PC-3 (cell line): Measurements from ENCODE around the gene MYOF. TPM values are rescaled to one million over a fixed set of nuclear protein-coding genes. Genes with fewer than 3 reads are reported as not detected.

Experiments used
- ATAC-seq: fragments of 200-7000 bp; cut with Tn5 transposase; 2 replicates; pipeline ENCODE4 v1.9.1; 2020; ENCODE audit warnings: mild to moderate bottlenecking, moderate library complexity
- BruUV-seq: library from RNA; stranded (reverse); fragments of 400-500 nt; replicated peaks from 2 replicates; lab custom pipeline; 2021; lab: Mats Ljungman, UMichigan
- CTCF ChIA-PET: fragments of 300-600 bp; sonication (Branson Sonifier 250); formaldehyde crosslinking; loops from one replicate; lab custom pipeline; 2022; ENCODE audit warnings: antibody characterized with exemption; lab: Charles Lee
- POLR2A ChIA-PET: fragments of 300-600 bp; sonication (Branson Sonifier 250); formaldehyde crosslinking; loops from one replicate; lab custom pipeline; 2022; ENCODE audit warnings: antibody characterized with exemption; ENCODE audit not compliant: unreplicated experiment; lab: Charles Lee
- DNase-seq: peaks from one replicate; pipeline ENCODE4 v3.0.0-alpha.2; 2015
- H2AFZ ChIP-seq: fragments of 300-600 bp; sonication (generic); 2 replicates; pipeline ENCODE4 v1.6.0; 2016; ENCODE audit warnings: antibody characterized with exemption, low read length
- H3F3A ChIP-seq: fragments of 300-600 bp; sonication (generic); one replicate; pipeline ENCODE4 v1.6.0; 2017; ENCODE audit warnings: antibody characterized with exemption, low read length, control low read depth, mild to moderate bottlenecking; ENCODE audit not compliant: unreplicated experiment
- H3K27ac ChIP-seq: fragments of 300-600 bp; sonication (generic); 2 replicates; pipeline ENCODE4 v1.5.1; 2016; ENCODE audit warnings: mild to moderate bottlenecking, low read length
- H3K27me3 ChIP-seq: fragments of 300-600 bp; sonication (generic); 2 replicates; pipeline ENCODE4 v1.6.1; 2016; ENCODE audit warnings: low read length, mixed read lengths
- H3K36me3 ChIP-seq: fragments of 300-600 bp; sonication (generic); 2 replicates; pipeline ENCODE4 v1.6.1; 2016; ENCODE audit warnings: low read depth, mixed run types, low read length, mixed read lengths
- H3K4me1 ChIP-seq: fragments of 300-600 bp; sonication (generic); 2 replicates; pipeline ENCODE4 v1.5.1; 2016; ENCODE audit warnings: low read length; ENCODE audit not compliant: insufficient read depth
- H3K4me2 ChIP-seq: fragments of 300-600 bp; sonication (generic); 2 replicates; pipeline ENCODE4 v1.6.0; 2016; ENCODE audit warnings: low read length
- H3K4me3 ChIP-seq: fragments of 300-600 bp; sonication (generic); 2 replicates; pipeline ENCODE4 v1.5.1; 2016; ENCODE audit warnings: mild to moderate bottlenecking, low read length, mixed read lengths
- H3K79me2 ChIP-seq: fragments of 300-600 bp; sonication (generic); 2 replicates; pipeline ENCODE4 v1.6.1; 2017; ENCODE audit warnings: low read length, mixed read lengths
- H3K9ac ChIP-seq: fragments of 300-600 bp; sonication (generic); 2 replicates; pipeline ENCODE4 v1.6.0; 2016; ENCODE audit warnings: mild to moderate bottlenecking, low read length
- H3K9me2 ChIP-seq: fragments of 300-600 bp; sonication (generic); replicated peaks from 2 replicates; pipeline ENCODE4 v1.6.1; 2016; ENCODE audit warnings: mixed run types, low read length, mixed read lengths
- H3K9me3 ChIP-seq: fragments of 300-600 bp; sonication (generic); 2 replicates; pipeline ENCODE4 v1.6.1; 2016; ENCODE audit warnings: low read length, mixed read lengths
- H4K20me1 ChIP-seq: fragments of 300-600 bp; sonication (generic); 2 replicates; pipeline ENCODE4 v1.6.1; 2016; ENCODE audit warnings: low read length, mixed read lengths
- EZH2 ChIP-seq: fragments of 300-600 bp; sonication (generic); IDR thresholded peaks from one replicate; pipeline ENCODE4 v1.6.1; 2017; ENCODE audit warnings: antibody characterized with exemption, mild to moderate bottlenecking, low read length; ENCODE audit not compliant: unreplicated experiment
- EZH2phosphoT487 ChIP-seq: fragments of 300-600 bp; sonication (generic); IDR thresholded peaks from 2 replicates; pipeline ENCODE4 v1.6.1; 2018; ENCODE audit warnings: mild to moderate bottlenecking, antibody characterized with exemption, low read length, borderline replicate concordance
- intact Hi-C: fragments of 100-400 bp; cut with micrococcal nuclease; formaldehyde crosslinking; loops from 2 replicates; pipeline ENCODE4 v1.9.0; 2023
- total RNA-seq: library from RNA; depleted of rRNA; stranded (reverse); fragments of >200 nt; gene quantifications from 2 replicates; pipeline ENCODE4 v1.2.3, GENCODE V29; 2014
- TF ChIP-seq, protein P1 (sequence below): fragments of 300-600 bp; sonication (generic); conservative IDR thresholded peaks from 2 replicates; pipeline ENCODE4 v1.5.1; 2017; ENCODE audit warnings: antibody characterized with exemption, low read depth, mild to moderate bottlenecking, low read length

The MYOF gene
- total RNA-seq, 1 experiment from 2014 or later: 174 TPM

GRCh38 chr10:93277360-93277759 is 204.8 kb downstream of the MYOF start:
- Histone ChIP-seq H3K79me2 (no peaks in the 10 kb centered on the region), H3K27ac (no peak overlapping the region), H3K27me3 (no peaks in the 10 kb centered on the region), H3K4me1 (no peaks in the 10 kb centered on the region), H3K9ac (no peak overlapping the region), H3K9me2 (no peaks in the 10 kb centered on the region), H3F3A (no peaks in the 10 kb centered on the region), H3K36me3 (no peaks in the 10 kb centered on the region), H3K9me3 (no peaks in the 10 kb centered on the region), H3K4me3 (no peak overlapping the region), H4K20me1 (no peaks in the 10 kb centered on the region), H2AFZ (no peak overlapping the region), H3K4me2 (no peak overlapping the region)
- no TSS peak for BruUV-seq
- POLR2A ChIA-PET: no interaction called here
- TF ChIP-seq, protein P1, sequence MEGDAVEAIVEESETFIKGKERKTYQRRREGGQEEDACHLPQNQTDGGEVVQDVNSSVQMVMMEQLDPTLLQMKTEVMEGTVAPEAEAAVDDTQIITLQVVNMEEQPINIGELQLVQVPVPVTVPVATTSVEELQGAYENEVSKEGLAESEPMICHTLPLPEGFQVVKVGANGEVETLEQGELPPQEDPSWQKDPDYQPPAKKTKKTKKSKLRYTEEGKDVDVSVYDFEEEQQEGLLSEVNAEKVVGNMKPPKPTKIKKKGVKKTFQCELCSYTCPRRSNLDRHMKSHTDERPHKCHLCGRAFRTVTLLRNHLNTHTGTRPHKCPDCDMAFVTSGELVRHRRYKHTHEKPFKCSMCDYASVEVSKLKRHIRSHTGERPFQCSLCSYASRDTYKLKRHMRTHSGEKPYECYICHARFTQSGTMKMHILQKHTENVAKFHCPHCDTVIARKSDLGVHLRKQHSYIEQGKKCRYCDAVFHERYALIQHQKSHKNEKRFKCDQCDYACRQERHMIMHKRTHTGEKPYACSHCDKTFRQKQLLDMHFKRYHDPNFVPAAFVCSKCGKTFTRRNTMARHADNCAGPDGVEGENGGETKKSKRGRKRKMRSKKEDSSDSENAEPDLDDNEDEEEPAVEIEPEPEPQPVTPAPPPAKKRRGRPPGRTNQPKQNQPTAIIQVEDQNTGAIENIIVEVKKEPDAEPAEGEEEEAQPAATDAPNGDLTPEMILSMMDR: no peak
- TF ChIP-seq EZH2 (no peak), EZH2phosphoT487 (no peak)
- CTCF ChIA-PET: no interaction called here
- ATAC-seq: no peak
- intact Hi-C loops: no loop called here
- DNase-seq: no peak

GRCh38 chr10:93274419-93274818 is 207.7 kb downstream of the MYOF start:
- Histone ChIP-seq H3K4me2 (no peak overlapping the region), H3K36me3 (no peaks in the 10 kb centered on the region), H3K79me2 (no peaks in the 10 kb centered on the region), H2AFZ (no peak overlapping the region), H3F3A (no peaks in the 10 kb centered on the region), H3K9me3 (0 out of 2 replicates have a peak, but pooled peaks cover 1% of the 10 kb centered on the region), H3K27ac (no peak overlapping the region), H3K9ac (no peak overlapping the region), H3K27me3 (no peaks in the 10 kb centered on the region), H4K20me1 (no peaks in the 10 kb centered on the region), H3K9me2 (no peaks in the 10 kb centered on the region), H3K4me3 (no peak overlapping the region), H3K4me1 (no peaks in the 10 kb centered on the region)
- ATAC-seq (no peak), DNase-seq (no peak)
- BruUV-seq: no TSS peak
- TF ChIP-seq EZH2 (no peak), EZH2phosphoT487 (no peak)
- TF ChIP-seq, protein P1: no peak
- POLR2A ChIA-PET: no interaction called here
- CTCF ChIA-PET: no interaction called here
- intact Hi-C loops: no loop called here

GRCh38 chr10:93272884-93273675 is 209.1 kb downstream of the MYOF start:
- no peaks in the 10 kb centered on the region for H3K36me3 ChIP-seq
- no peaks in the 10 kb centered on the region for H3F3A ChIP-seq
- H3K4me2 ChIP-seq: no peak overlapping the region
- no peaks in the 10 kb centered on the region for H3K79me2 ChIP-seq
- H3K4me3 ChIP-seq: no peak overlapping the region
- BruUV-seq: no TSS peak
- no peak overlapping the region for H3K27ac ChIP-seq
- no peak for TF ChIP-seq EZH2
- TF ChIP-seq EZH2phosphoT487: no peak
- TF ChIP-seq, protein P1: no peak
- H3K27me3 ChIP-seq: no peaks in the 10 kb centered on the region
- H3K9me3 ChIP-seq: 0 out of 2 replicates have a peak, but pooled peaks cover 5% of the 10 kb centered on the region
- no peaks in the 10 kb centered on the region for H4K20me1 ChIP-seq
- no peak for DNase-seq
- no peaks in the 10 kb centered on the region for H3K4me1 ChIP-seq
- no peaks in the 10 kb centered on the region for H3K9me2 ChIP-seq
- no peak overlapping the region for H3K9ac ChIP-seq
- no peak for ATAC-seq
- ChIA-PET CTCF (no interaction called here), POLR2A (no interaction called here)
- intact Hi-C loops: no loop called here
- H2AFZ ChIP-seq: no peak overlapping the region
